SH-SY5Y (cell line): ENCODE measurements around the gene RAC2.

Source experiments
- GATA2 ChIP-seq: IDR thresholded peaks from 2 replicates; pipeline ENCODE4 v1.6.1; 2011; ENCODE audit warnings: mild to moderate bottlenecking, low read depth, low read length
- GATA3 ChIP-seq: IDR thresholded peaks from 2 replicates; pipeline ENCODE4 v1.6.1; 2011; ENCODE audit warnings: low read depth, mild to moderate bottlenecking, low read length, moderate library complexity

- TF ChIP-seq GATA2 (no peak), GATA3 (no peak)
Observed at GRCh38 chr22:37226514-37226913, 17.6 kb downstream of the RAC2 start.
